ENCODE results near the gene OSBPL10. TPM values are rescaled to one million over a fixed set of nuclear protein-coding genes. Genes with fewer than 3 reads are reported as not detected.
A peak's percentile ranks its signal among the peaks of the same experiment; 100 is the strongest.

Gene OSBPL10
- total RNA-seq, 2 donors from 2014 or later = 0.90 to 11.5 TPM

- Mint-ChIP-seq H3K4me3 (no peak overlapping the region), H3K27me3 (no peaks in the 10 kb centered on the region), H3K4me1 (peaks cover under 1% of the 10 kb centered on the region), H3K36me3 (ENCODE audit: low read depth) (no peaks in the 10 kb centered on the region), H3K27ac (no peak overlapping the region), H3K9me3 (no peaks in the 10 kb centered on the region)
- no peak for ATAC-seq (replicated peaks)
Measured at GRCh38 chr3:31762097-31762764, 218.8 kb downstream of the OSBPL10 start.

- ATAC-seq (replicated peaks) = no peak
- H3K27ac Mint-ChIP-seq = no peak overlapping the region
- peaks cover 7% of the 10 kb centered on the region for H3K4me1 Mint-ChIP-seq
- H3K27me3 Mint-ChIP-seq = no peaks in the 10 kb centered on the region
- no peaks in the 10 kb centered on the region for H3K36me3 Mint-ChIP-seq (ENCODE audit: low read depth)
- H3K4me3 Mint-ChIP-seq = no peak overlapping the region
- H3K9me3 Mint-ChIP-seq = no peaks in the 10 kb centered on the region
Measured at GRCh38 chr3:31760654-31761053, 220.4 kb downstream of the OSBPL10 start.

GRCh38 chr3:31758322-31758965 is 222.6 kb downstream of the OSBPL10 start:
- peaks cover 25% of the 10 kb centered on the region for H3K4me1 Mint-ChIP-seq
- ATAC-seq (replicated peaks) = no peak
- H3K9me3 Mint-ChIP-seq = no peaks in the 10 kb centered on the region
- no peaks in the 10 kb centered on the region for H3K36me3 Mint-ChIP-seq (ENCODE audit: low read depth)
- peaks cover 5% of the 10 kb centered on the region for H3K27me3 Mint-ChIP-seq
- no peak overlapping the region for H3K4me3 Mint-ChIP-seq
- peak overlapping the region; percentile 46 for H3K27ac Mint-ChIP-seq

GRCh38 chr3:31755926-31756658 is 225.0 kb downstream of the OSBPL10 start:
- Mint-ChIP-seq H3K36me3 (ENCODE audit: low read depth) (no peaks in the 10 kb centered on the region), H3K4me1 (peaks cover 25% of the 10 kb centered on the region), H3K27me3 (peaks cover 5% of the 10 kb centered on the region), H3K27ac (peak overlapping the region; percentile 91), H3K4me3 (peak overlapping the region; percentile 74), H3K9me3 (no peaks in the 10 kb centered on the region)
- peak; percentile 82 for ATAC-seq (replicated peaks)

GRCh38 chr3:31754575-31755278 is 226.3 kb downstream of the OSBPL10 start:
- Mint-ChIP-seq H3K36me3 (ENCODE audit: low read depth) (no peaks in the 10 kb centered on the region), H3K27ac (peak overlapping the region; percentile 91), H3K4me1 (peaks cover 25% of the 10 kb centered on the region), H3K27me3 (peaks cover 5% of the 10 kb centered on the region), H3K4me3 (peak overlapping the region; percentile 74), H3K9me3 (no peaks in the 10 kb centered on the region)
- peak; percentile 63 for ATAC-seq (replicated peaks)

- Mint-ChIP-seq H3K4me3 (no peak overlapping the region), H3K27ac (no peak overlapping the region), H3K4me1 (peaks cover 25% of the 10 kb centered on the region), H3K9me3 (no peaks in the 10 kb centered on the region), H3K27me3 (peaks cover 5% of the 10 kb centered on the region), H3K36me3 (ENCODE audit: low read depth) (no peaks in the 10 kb centered on the region)
- no peak for ATAC-seq (replicated peaks)
Measured at GRCh38 chr3:31753050-31753425, 228.0 kb downstream of the OSBPL10 start.

- H3K27me3 Mint-ChIP-seq = peaks cover 5% of the 10 kb centered on the region
- H3K4me1 Mint-ChIP-seq = peaks cover 25% of the 10 kb centered on the region
- no peak overlapping the region for H3K27ac Mint-ChIP-seq
- no peak for ATAC-seq (replicated peaks)
- no peak overlapping the region for H3K4me3 Mint-ChIP-seq
- no peaks in the 10 kb centered on the region for H3K36me3 Mint-ChIP-seq (ENCODE audit: low read depth)
- no peaks in the 10 kb centered on the region for H3K9me3 Mint-ChIP-seq
Measured at GRCh38 chr3:31752305-31753049, 228.6 kb downstream of the OSBPL10 start.

- no peak overlapping the region for H3K27ac Mint-ChIP-seq
- no peaks in the 10 kb centered on the region for H3K36me3 Mint-ChIP-seq (ENCODE audit: low read depth)
- no peak for ATAC-seq (replicated peaks)
- no peak overlapping the region for H3K4me3 Mint-ChIP-seq
- peaks cover 5% of the 10 kb centered on the region for H3K27me3 Mint-ChIP-seq
- H3K4me1 Mint-ChIP-seq = peaks cover 14% of the 10 kb centered on the region
- H3K9me3 Mint-ChIP-seq = no peaks in the 10 kb centered on the region
Measured at GRCh38 chr3:31750341-31750740, 230.7 kb downstream of the OSBPL10 start.

- H3K4me3 Mint-ChIP-seq = no peak overlapping the region
- no peaks in the 10 kb centered on the region for H3K36me3 Mint-ChIP-seq (ENCODE audit: low read depth)
- no peaks in the 10 kb centered on the region for H3K9me3 Mint-ChIP-seq
- H3K27ac Mint-ChIP-seq = no peak overlapping the region
- peaks cover 2% of the 10 kb centered on the region for H3K27me3 Mint-ChIP-seq
- H3K4me1 Mint-ChIP-seq = peaks cover under 1% of the 10 kb centered on the region
- no peak for ATAC-seq (replicated peaks)
Measured at GRCh38 chr3:31748933-31749295, 232.1 kb downstream of the OSBPL10 start.

GRCh38 chr3:31748281-31748932 is 232.7 kb downstream of the OSBPL10 start:
- no peak for ATAC-seq (replicated peaks)
- H3K36me3 Mint-ChIP-seq (ENCODE audit: low read depth) = no peaks in the 10 kb centered on the region

GRCh38 chr3:31747785-31748184 is 233.3 kb downstream of the OSBPL10 start:
- no peaks in the 10 kb centered on the region for H3K9me3 Mint-ChIP-seq
- H3K27ac Mint-ChIP-seq = no peak overlapping the region
- ATAC-seq (replicated peaks) = no peak
- H3K4me3 Mint-ChIP-seq = no peak overlapping the region
- H3K36me3 Mint-ChIP-seq (ENCODE audit: low read depth) = no peaks in the 10 kb centered on the region
- H3K4me1 Mint-ChIP-seq = no peaks in the 10 kb centered on the region
- no peaks in the 10 kb centered on the region for H3K27me3 Mint-ChIP-seq

More at GRCh38 chr3:31748281-31748932, 232.7 kb downstream of the OSBPL10 start:
- Mint-ChIP-seq H3K9me3 (no peaks in the 10 kb centered on the region), H3K27ac (no peak overlapping the region), H3K4me3 (no peak overlapping the region), H3K27me3 (no peaks in the 10 kb centered on the region), H3K4me1 (no peaks in the 10 kb centered on the region)

- no peak for ATAC-seq (replicated peaks)
- no peak overlapping the region for H3K27ac Mint-ChIP-seq
- H3K4me1 Mint-ChIP-seq = no peaks in the 10 kb centered on the region
- no peak overlapping the region for H3K4me3 Mint-ChIP-seq
- H3K27me3 Mint-ChIP-seq = no peaks in the 10 kb centered on the region
- no peaks in the 10 kb centered on the region for H3K9me3 Mint-ChIP-seq
- no peaks in the 10 kb centered on the region for H3K36me3 Mint-ChIP-seq (ENCODE audit: low read depth)
Measured at GRCh38 chr3:31744913-31745312, 236.1 kb downstream of the OSBPL10 start.

GRCh38 chr3:31743331-31744089 is 237.6 kb downstream of the OSBPL10 start:
- Mint-ChIP-seq H3K4me3 (no peak overlapping the region), H3K9me3 (no peaks in the 10 kb centered on the region), H3K27me3 (no peaks in the 10 kb centered on the region), H3K27ac (no peak overlapping the region), H3K4me1 (no peaks in the 10 kb centered on the region), H3K36me3 (ENCODE audit: low read depth) (no peaks in the 10 kb centered on the region)
- no peak for ATAC-seq (replicated peaks)

All from activated T-helper 17 cell treated with anti-CD3 and anti-CD28 coated beads, Interleukin-2, amount 50 U/mL, for 72 hours (primary cell).